Activated naive CD4-positive, alpha-beta T cell treated with anti-CD3 and anti-CD28 coated beads, Interleukin-2, amount 50 U/mL, for 72 hours (primary cell): Measurements from ENCODE around the gene SIGLEC12. TPM values are rescaled to one million over a fixed set of nuclear protein-coding genes. Genes with fewer than 3 reads are reported as not detected.
A peak's percentile ranks its signal among the peaks of the same experiment; 100 is the strongest.

Experiments used
- ATAC-seq, 2 donors: fragments of 150-1000 bp; cut with Tn5 transposase; 2 replicates each; pipeline ENCODE4 v1.10.0; 2021; ENCODE audit warnings: mild to moderate bottlenecking in 2 of 2, moderate library complexity in 2 of 2
- DNase-seq, 2 donors: peaks; one replicate each; pipeline ENCODE4 v3.0.0; 2021 to 2022; ENCODE audit warnings: low spot score in 2 of 2
- H3K27ac Mint-ChIP-seq, 2 donors: one replicate each; pipeline ENCODE4 v1.8.0; 2022; ENCODE audit warnings: mild to moderate bottlenecking in 2 of 2, mixed read lengths in 2 of 2
- H3K36me3 Mint-ChIP-seq, 2 donors: one replicate each; pipeline ENCODE4 v1.8.0; 2022; ENCODE audit warnings: mixed read lengths in 2 of 2
- H3K9me3 Mint-ChIP-seq, 2 donors: one replicate each; pipeline ENCODE4 v1.8.0; 2022; ENCODE audit warnings: mixed read lengths in 2 of 2
- total RNA-seq, 2 donors: library from RNA; stranded (reverse); gene quantifications; one replicate each; pipeline ENCODE4 v1.2.3, GENCODE V29; 2022

The SIGLEC12 gene
- total RNA-seq, 2 donors from 2014 or later, result 1.4 TPM; not detected in 1

- H3K9me3 Mint-ChIP-seq, result no peaks in the 10 kb centered on the region
Observed at GRCh38 chr19:51531349-51532315, 30.0 kb upstream of the SIGLEC12 start, which contains the start of gene SIGLEC6. Gene SIGLEC6 (minus strand): TSS chr19:51531670. CDS start chr19:51531648, 22 bp downstream.

GRCh38 chr19:51530616-51531015, 29.0 kb upstream of the SIGLEC12 start:
- Mint-ChIP-seq H3K9me3 (no peaks in the 10 kb centered on the region), H3K27ac (no peak overlapping the region), H3K36me3 (no peaks in the 10 kb centered on the region)
- ATAC-seq (no peak), DNase-seq (peak in 1 of 2 donors; percentile 28)

More at GRCh38 chr19:51531349-51532315, 30.0 kb upstream of the SIGLEC12 start, which contains the start of gene SIGLEC6:
- H3K27ac Mint-ChIP-seq, result no peak within 1 kb of the TSS
- ATAC-seq (peak; percentile 44 to 49), DNase-seq (no peak)
- no peaks in the 10 kb centered on the region for H3K36me3 Mint-ChIP-seq

GRCh38 chr19:51529301-51529700, 27.7 kb upstream of the SIGLEC12 start:
- Mint-ChIP-seq H3K36me3 (no peaks in the 10 kb centered on the region), H3K9me3 (no peaks in the 10 kb centered on the region)
- DNase-seq, result no peak

GRCh38 chr19:51525651-51526050, 24.1 kb upstream of the SIGLEC12 start:
- H3K36me3 Mint-ChIP-seq, result no peaks in the 10 kb centered on the region
- DNase-seq (no peak), ATAC-seq (no peak)
- H3K27ac Mint-ChIP-seq, result no peak overlapping the region
- no peaks in the 10 kb centered on the region for H3K9me3 Mint-ChIP-seq

More at GRCh38 chr19:51529301-51529700, 27.7 kb upstream of the SIGLEC12 start:
- no peak overlapping the region for H3K27ac Mint-ChIP-seq
- no peak for ATAC-seq

- DNase-seq (peak in 1 of 2 donors; percentile 38), ATAC-seq (no peak)
- Mint-ChIP-seq H3K36me3 (no peaks in the 10 kb centered on the region), H3K9me3 (no peaks in the 10 kb centered on the region), H3K27ac (no peak overlapping the region)
Observed at GRCh38 chr19:51524666-51525264, 23.2 kb upstream of the SIGLEC12 start.

- Mint-ChIP-seq H3K9me3 (peaks cover 0 to 4% of the 10 kb centered on the region in 2 donors), H3K36me3 (no peaks in the 10 kb centered on the region)
- no peak for ATAC-seq
Observed at GRCh38 chr19:51521781-51522180, 20.2 kb upstream of the SIGLEC12 start.

GRCh38 chr19:51521357-51521756, 19.8 kb upstream of the SIGLEC12 start:
- no peak for DNase-seq
- H3K9me3 Mint-ChIP-seq, result peaks cover 0 to 4% of the 10 kb centered on the region in 2 donors
- no peaks in the 10 kb centered on the region for H3K36me3 Mint-ChIP-seq
- no peak for ATAC-seq
- H3K27ac Mint-ChIP-seq, result peak overlapping the region in 1 of 2 donors; percentile 5

More at GRCh38 chr19:51521781-51522180, 20.2 kb upstream of the SIGLEC12 start:
- no peak for DNase-seq
- H3K27ac Mint-ChIP-seq, result no peak overlapping the region

GRCh38 chr19:51520728-51521127, 19.1 kb upstream of the SIGLEC12 start:
- no peak for DNase-seq
- ATAC-seq, result no peak
- peaks cover 0 to 4% of the 10 kb centered on the region in 2 donors for H3K9me3 Mint-ChIP-seq
- peak overlapping the region in 1 of 2 donors; percentile 5 for H3K27ac Mint-ChIP-seq
- H3K36me3 Mint-ChIP-seq, result no peaks in the 10 kb centered on the region

- ATAC-seq (peak; percentile 48 to 79), DNase-seq (peak in 1 of 2 donors; percentile 39)
- H3K9me3 Mint-ChIP-seq, result peaks cover 0 to 4% of the 10 kb centered on the region in 2 donors
- no peaks in the 10 kb centered on the region for H3K36me3 Mint-ChIP-seq
- no peak overlapping the region for H3K27ac Mint-ChIP-seq
Observed at GRCh38 chr19:51514866-51515481, 13.4 kb upstream of the SIGLEC12 start.

- ATAC-seq (no peak), DNase-seq (no peak)
- H3K36me3 Mint-ChIP-seq, result no peaks in the 10 kb centered on the region
- no peak overlapping the region for H3K27ac Mint-ChIP-seq
- peaks cover 0 to 4% of the 10 kb centered on the region in 2 donors for H3K9me3 Mint-ChIP-seq
Observed at GRCh38 chr19:51513968-51514367, 12.4 kb upstream of the SIGLEC12 start.

GRCh38 chr19:51511353-51511752, 9.8 kb upstream of the SIGLEC12 start:
- Mint-ChIP-seq H3K9me3 (no peaks in the 10 kb centered on the region), H3K27ac (no peak overlapping the region), H3K36me3 (no peaks in the 10 kb centered on the region)
- ATAC-seq (peak in 1 of 2 donors; percentile 70), DNase-seq (peak in 1 of 2 donors; percentile 10)

GRCh38 chr19:51509823-51510660, 8.4 kb upstream of the SIGLEC12 start:
- H3K9me3 Mint-ChIP-seq, result no peaks in the 10 kb centered on the region
- H3K36me3 Mint-ChIP-seq, result no peaks in the 10 kb centered on the region
- no peak overlapping the region for H3K27ac Mint-ChIP-seq
- DNase-seq, result no peak
- no peak for ATAC-seq

GRCh38 chr19:51508059-51508733, 6.6 kb upstream of the SIGLEC12 start:
- no peak for DNase-seq
- H3K9me3 Mint-ChIP-seq, result peaks cover 7 to 12% of the 10 kb centered on the region in 2 donors
- no peak overlapping the region for H3K27ac Mint-ChIP-seq
- H3K36me3 Mint-ChIP-seq, result peaks cover 8 to 10% of the 10 kb centered on the region in 2 donors
- no peak for ATAC-seq

- Mint-ChIP-seq H3K9me3 (peaks cover 7 to 17% of the 10 kb centered on the region in 2 donors), H3K36me3 (peaks cover 10 to 12% of the 10 kb centered on the region in 2 donors), H3K27ac (no peak overlapping the region)
- DNase-seq (no peak), ATAC-seq (no peak)
Observed at GRCh38 chr19:51507640-51508058, 6.0 kb upstream of the SIGLEC12 start.

GRCh38 chr19:51507192-51507591, 5.6 kb upstream of the SIGLEC12 start:
- peaks cover 7 to 17% of the 10 kb centered on the region in 2 donors for H3K9me3 Mint-ChIP-seq
- no peak for ATAC-seq
- peaks cover 10 to 12% of the 10 kb centered on the region in 2 donors for H3K36me3 Mint-ChIP-seq

More at GRCh38 chr19:51507192-51507591, 5.6 kb upstream of the SIGLEC12 start:
- H3K27ac Mint-ChIP-seq, result no peak overlapping the region
- DNase-seq, result no peak
